Endothelial cell of umbilical vein (primary cell): ENCODE results near the gene IQSEC3.
"Not testable (repeated sequence)": the region's sequence is repeated elsewhere in the genome, so short reads cannot be mapped to it uniquely, and the experiment has no call there.

Experiments used
- EZH2 ChIP-seq: IDR thresholded peaks from 2 replicates; pipeline ENCODE4 v1.6.1; 2012; ENCODE audit warnings: borderline replicate concordance, low read depth, mild to moderate bottlenecking, moderate library complexity, low read length, inconsistent platforms; ENCODE audit not compliant: severe bottlenecking
- GATA2 ChIP-seq: IDR thresholded peaks from 2 replicates; pipeline ENCODE4 v1.7.0; 2011; ENCODE audit warnings: low read depth, mild to moderate bottlenecking, moderate library complexity, mixed read lengths, low read length; ENCODE audit not compliant: insufficient read length, insufficient read depth
- JUN ChIP-seq: IDR thresholded peaks from 2 replicates; pipeline ENCODE4 v1.6.1; 2011; ENCODE audit warnings: borderline replicate concordance, low read depth; ENCODE audit not compliant: insufficient read length, insufficient read depth
- POLR2A ChIP-seq: IDR thresholded peaks from 2 replicates; pipeline ENCODE4 v1.6.1; 2012; ENCODE audit warnings: low read depth, mild to moderate bottlenecking, control low read depth, low read length
- POLR2AphosphoS5 ChIP-seq: IDR thresholded peaks from 2 replicates; pipeline ENCODE4 v1.6.1; 2012; ENCODE audit warnings: low read depth, mild to moderate bottlenecking, control low read depth, low read length, moderate library complexity; ENCODE audit not compliant: insufficient read depth
- TF ChIP-seq, protein P1 (sequence below), 2 donors: IDR thresholded peaks; 1 replicate in 1 of 2; 2 replicates in 1 of 2; pipeline ENCODE4 v1.5.1; 2011; ENCODE audit warnings: low read length in 2 of 2, mild to moderate bottlenecking in 2 of 2, moderate library complexity in 2 of 2, control low read depth in 1 of 2, inconsistent platforms in 1 of 2, low read depth in 1 of 2; ENCODE audit not compliant: insufficient read depth in 1 of 2; ENCODE audit errors: extremely low read depth in 1 of 2

DNA sequence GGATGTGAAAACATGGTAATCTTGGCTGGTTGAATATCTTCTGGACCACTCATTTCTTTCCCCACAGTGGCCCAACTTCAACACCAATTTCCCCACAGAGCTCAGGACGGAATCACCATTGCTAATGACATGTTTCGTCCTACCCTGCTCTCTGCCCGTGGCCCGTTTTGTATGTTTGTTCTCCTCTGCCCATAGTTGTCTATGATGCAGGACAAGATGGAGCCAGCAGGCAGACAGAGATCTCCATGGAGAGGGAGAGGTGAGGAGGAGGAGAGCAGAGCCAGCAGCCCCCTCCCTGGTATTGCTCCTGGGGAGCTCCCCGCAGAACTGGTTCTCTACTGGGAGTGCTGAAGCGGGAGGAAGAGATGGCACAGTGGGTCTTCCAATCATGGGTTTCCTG lies 3.1 kb downstream of the IQSEC3 start:
- TF ChIP-seq, protein P1, sequence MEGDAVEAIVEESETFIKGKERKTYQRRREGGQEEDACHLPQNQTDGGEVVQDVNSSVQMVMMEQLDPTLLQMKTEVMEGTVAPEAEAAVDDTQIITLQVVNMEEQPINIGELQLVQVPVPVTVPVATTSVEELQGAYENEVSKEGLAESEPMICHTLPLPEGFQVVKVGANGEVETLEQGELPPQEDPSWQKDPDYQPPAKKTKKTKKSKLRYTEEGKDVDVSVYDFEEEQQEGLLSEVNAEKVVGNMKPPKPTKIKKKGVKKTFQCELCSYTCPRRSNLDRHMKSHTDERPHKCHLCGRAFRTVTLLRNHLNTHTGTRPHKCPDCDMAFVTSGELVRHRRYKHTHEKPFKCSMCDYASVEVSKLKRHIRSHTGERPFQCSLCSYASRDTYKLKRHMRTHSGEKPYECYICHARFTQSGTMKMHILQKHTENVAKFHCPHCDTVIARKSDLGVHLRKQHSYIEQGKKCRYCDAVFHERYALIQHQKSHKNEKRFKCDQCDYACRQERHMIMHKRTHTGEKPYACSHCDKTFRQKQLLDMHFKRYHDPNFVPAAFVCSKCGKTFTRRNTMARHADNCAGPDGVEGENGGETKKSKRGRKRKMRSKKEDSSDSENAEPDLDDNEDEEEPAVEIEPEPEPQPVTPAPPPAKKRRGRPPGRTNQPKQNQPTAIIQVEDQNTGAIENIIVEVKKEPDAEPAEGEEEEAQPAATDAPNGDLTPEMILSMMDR (IDR thresholded peaks at IDR 0.05; ENCODE audit: extremely low read depth in 1 of 2, insufficient read depth in 1 of 2, low read depth in 1 of 2, low read length in 2 of 2) = not testable (repeated sequence)
- TF ChIP-seq POLR2A, GATA2, EZH2, JUN, POLR2AphosphoS5: not testable (repeated sequence)
